Lung (tissue), 12 donors: Measurements from ENCODE around the gene PLA2G2A. TPM values are rescaled to one million over a fixed set of nuclear protein-coding genes. Genes with fewer than 3 reads are reported as not detected.

Experiments used
- ATAC-seq: fragments of 200-7000 bp; cut with Tn5 transposase; one replicate; pipeline ENCODE4 v1.9.1; 2020; ENCODE audit warnings: moderate number of reproducible peaks; ENCODE audit not compliant: insufficient read depth, low FRiP score
- DNase-seq, 3 donors: peaks; one replicate each; pipeline ENCODE4 v3.0.0-alpha.2; 2013 to 2017
- H3K27ac ChIP-seq, 2 donors: one replicate each; pipeline ENCODE4 v1.5.1; 2013; ENCODE audit warnings: mild to moderate bottlenecking in 2 of 2, moderate library complexity in 2 of 2, control low read depth in 1 of 2, inconsistent platforms in 1 of 2, low read depth in 1 of 2, low read length in 1 of 2
- H3K27me3 ChIP-seq, 3 donors: one replicate each; pipeline ENCODE4 v1.5.1; 2013; ENCODE audit warnings: low read length in 2 of 3; ENCODE audit not compliant: control insufficient read depth in 3 of 3, insufficient read depth in 3 of 3
- H3K36me3 ChIP-seq, 4 donors: one replicate each; pipeline ENCODE4 v1.5.1; 2013; ENCODE audit warnings: low read length in 4 of 4, mild to moderate bottlenecking in 1 of 4, moderate library complexity in 1 of 4; ENCODE audit not compliant: control insufficient read depth in 4 of 4, insufficient read depth in 4 of 4
- H3K4me1 ChIP-seq, 5 donors: one replicate each; pipeline ENCODE4 v1.5.1; 2013; ENCODE audit warnings: low read length in 5 of 5, mild to moderate bottlenecking in 2 of 5, moderate library complexity in 1 of 5; ENCODE audit not compliant: control insufficient read depth in 5 of 5, insufficient read depth in 5 of 5
- H3K4me3 ChIP-seq: one replicate; pipeline ENCODE4 v1.5.1; 2013; ENCODE audit warnings: mild to moderate bottlenecking, control low read depth, moderate library complexity
- H3K9ac ChIP-seq, 2 donors: one replicate each; pipeline ENCODE4 v1.5.1; 2013; ENCODE audit warnings: low read length in 2 of 2, control low read depth in 1 of 2; ENCODE audit not compliant: insufficient read depth in 1 of 2
- H3K9me3 ChIP-seq, 4 donors: one replicate each; pipeline ENCODE4 v1.5.1; 2013; ENCODE audit warnings: low read length in 3 of 4, mild to moderate bottlenecking in 1 of 4, moderate library complexity in 1 of 4; ENCODE audit not compliant: control insufficient read depth in 4 of 4, insufficient read depth in 3 of 4
- WGBS, 2 donors: extraction: QIAGEN DNeasy Blood & Tissue Kit; methylation state at CpG; one replicate each; pipeline ENCODE4 v1.1.7; 2013; 5-methylcytosine and 5-hydroxymethylcytosine counted together
- polyA plus RNA-seq, 2 donors: library from polyadenylated mRNA; stranded (reverse); fragments of 200-250 nt; gene quantifications; one replicate each; pipeline ENCODE4 v1.2.1, GENCODE V29; 2013
- total RNA-seq, 2 donors: library from RNA; depleted of rRNA in 1 of 2; stranded (reverse); fragments of >200 nt in 1 of 2; gene quantifications; one replicate each; pipeline ENCODE4 v1.2.1, GENCODE V29; 2014 to 2021
- TF ChIP-seq, protein P1 (sequence below): IDR thresholded peaks from 2 replicates; pipeline ENCODE4 v1.5.1; 2012; ENCODE audit warnings: mild to moderate bottlenecking; ENCODE audit errors: control extremely low read depth, extremely low read depth
- donor health status: control.
- donor health status: control.
- donor health status: Bipolar disorder and iron deficiency.
- donor health status: healthy.
- donor health status: DM: yes; HTN: yes; CAD: no.

Gene PLA2G2A
- total and polyA plus RNA-seq, 4 donors, result 1.8 to 168 (median 31.3) TPM

DNA sequence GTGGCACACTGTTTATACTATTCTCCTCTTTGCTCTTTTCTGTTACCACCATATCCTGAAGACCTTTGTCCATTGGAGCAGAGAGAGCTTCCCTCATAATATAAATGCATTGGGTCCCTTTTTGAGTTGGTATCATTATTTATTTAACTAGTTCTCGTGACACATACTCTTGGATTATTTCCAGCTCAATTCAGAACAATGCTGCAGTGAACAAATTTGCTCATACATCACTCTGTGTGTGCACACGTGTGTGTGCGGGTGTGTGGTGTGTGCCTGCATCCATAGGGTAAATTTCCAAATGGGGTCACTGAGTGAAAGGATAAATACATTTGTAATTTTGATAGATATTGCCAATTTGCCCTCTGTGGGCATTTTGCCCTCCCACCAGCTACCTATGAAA is 5.8 kb downstream of the PLA2G2A start:
- Histone ChIP-seq H3K9me3 (peaks cover 0 to 1% (median 0%) of the 10 kb centered on the region in 4 donors), H3K27ac (no peak overlapping the region), H3K4me3 (no peak overlapping the region), H3K4me1 (peaks cover 0 to 9% (median 0%) of the 10 kb centered on the region in 5 donors), H3K27me3 (peaks cover 0 to 3% (median 2%) of the 10 kb centered on the region in 3 donors), H3K9ac (no peak overlapping the region), H3K36me3 (no peaks in the 10 kb centered on the region)
- 48 to 68% methylated on average over 3 of the region's 3 CpGs for WGBS, 2 donors
- DNase-seq, result no peak
- no peak for ATAC-seq
- TF ChIP-seq, protein P1, sequence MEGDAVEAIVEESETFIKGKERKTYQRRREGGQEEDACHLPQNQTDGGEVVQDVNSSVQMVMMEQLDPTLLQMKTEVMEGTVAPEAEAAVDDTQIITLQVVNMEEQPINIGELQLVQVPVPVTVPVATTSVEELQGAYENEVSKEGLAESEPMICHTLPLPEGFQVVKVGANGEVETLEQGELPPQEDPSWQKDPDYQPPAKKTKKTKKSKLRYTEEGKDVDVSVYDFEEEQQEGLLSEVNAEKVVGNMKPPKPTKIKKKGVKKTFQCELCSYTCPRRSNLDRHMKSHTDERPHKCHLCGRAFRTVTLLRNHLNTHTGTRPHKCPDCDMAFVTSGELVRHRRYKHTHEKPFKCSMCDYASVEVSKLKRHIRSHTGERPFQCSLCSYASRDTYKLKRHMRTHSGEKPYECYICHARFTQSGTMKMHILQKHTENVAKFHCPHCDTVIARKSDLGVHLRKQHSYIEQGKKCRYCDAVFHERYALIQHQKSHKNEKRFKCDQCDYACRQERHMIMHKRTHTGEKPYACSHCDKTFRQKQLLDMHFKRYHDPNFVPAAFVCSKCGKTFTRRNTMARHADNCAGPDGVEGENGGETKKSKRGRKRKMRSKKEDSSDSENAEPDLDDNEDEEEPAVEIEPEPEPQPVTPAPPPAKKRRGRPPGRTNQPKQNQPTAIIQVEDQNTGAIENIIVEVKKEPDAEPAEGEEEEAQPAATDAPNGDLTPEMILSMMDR, result no peak

DNA sequence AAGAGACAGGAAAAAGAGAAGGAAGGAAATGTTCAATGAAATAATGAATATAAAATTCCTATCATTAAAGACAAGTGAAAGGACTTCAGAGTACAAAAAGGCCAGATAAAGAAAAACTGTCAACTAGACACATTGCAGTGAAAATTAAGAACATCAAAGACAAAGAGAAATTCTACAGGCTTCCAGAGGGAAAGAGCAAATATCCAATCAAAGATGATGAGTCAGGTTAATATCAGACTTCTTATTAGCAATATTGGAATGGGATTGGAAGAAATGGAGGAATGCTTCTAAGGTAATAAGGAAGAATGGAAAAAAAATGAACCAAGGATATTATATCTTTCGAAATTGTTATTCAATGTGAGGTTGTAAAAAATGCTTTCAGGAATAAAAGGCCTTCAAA is 7.8 kb downstream of the PLA2G2A start:
- Histone ChIP-seq H3K9me3 (peaks cover 0 to 1% (median 0%) of the 10 kb centered on the region in 4 donors), H3K36me3 (no peaks in the 10 kb centered on the region), H3K4me3 (no peak overlapping the region), H3K27me3 (peaks cover 0 to 6% (median 2%) of the 10 kb centered on the region in 3 donors), H3K9ac (no peak overlapping the region), H3K27ac (no peak overlapping the region), H3K4me1 (peaks cover 0 to 6% (median 0%) of the 10 kb centered on the region in 5 donors)
- ATAC-seq (no peak), DNase-seq (no peak)
- TF ChIP-seq, protein P1, result no peak
- WGBS, 2 donors, result 92 to 95% methylated on average over 1 of the region's 1 CpG

DNA sequence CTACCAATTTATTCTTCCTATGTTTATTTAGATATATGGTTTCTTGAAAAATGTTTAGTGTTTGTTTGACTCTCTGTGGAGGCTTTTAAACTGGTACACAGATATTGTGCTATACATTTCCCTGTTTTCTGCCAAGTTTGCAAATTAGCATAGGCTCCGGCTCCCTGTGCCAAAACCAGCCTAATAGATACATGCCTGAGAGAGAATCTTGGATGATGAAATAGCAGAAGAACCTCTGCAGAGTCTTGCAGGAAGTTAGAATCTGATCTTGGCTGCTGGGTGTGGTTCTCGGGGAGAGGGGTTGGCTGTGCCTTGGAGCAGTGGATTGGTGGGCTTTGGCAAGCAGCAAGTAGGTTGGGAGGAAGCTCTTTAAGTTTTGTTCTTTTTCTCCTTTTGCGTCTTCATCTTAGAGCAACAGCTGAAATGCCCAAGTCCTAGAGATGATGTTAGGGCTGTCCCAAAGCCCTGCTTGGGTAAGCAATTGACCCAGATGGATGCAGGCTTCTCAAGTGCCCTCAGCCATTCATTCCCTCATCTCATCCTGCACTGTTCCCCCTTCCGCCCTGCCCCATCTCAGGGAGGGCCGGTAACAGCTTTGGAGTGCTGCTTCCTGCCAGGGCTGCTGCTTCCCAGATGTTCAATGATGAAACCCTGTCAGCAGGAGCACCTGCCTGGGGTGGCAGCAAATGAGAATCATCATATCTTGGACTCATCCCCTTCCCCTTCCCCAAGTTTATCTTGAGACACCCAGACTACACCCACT is 9.3 kb downstream of the PLA2G2A start:
- ATAC-seq (no peak), DNase-seq (peak in 2 of 3 donors; percentile 8 to 24)
- Histone ChIP-seq H3K27me3 (peaks cover 0 to 9% (median 2%) of the 10 kb centered on the region in 3 donors), H3K9ac (no peak overlapping the region), H3K9me3 (peaks cover 0 to 1% (median 0%) of the 10 kb centered on the region in 4 donors), H3K4me1 (peaks cover 0 to 6% (median 0%) of the 10 kb centered on the region in 5 donors), H3K36me3 (no peaks in the 10 kb centered on the region), H3K27ac (no peak overlapping the region), H3K4me3 (no peak overlapping the region)
- TF ChIP-seq, protein P1, result no peak
- WGBS, 2 donors, result 56 to 62% methylated on average over 5 of the region's 5 CpGs
